ENCODE measurements around the gene AFAP1. TPM values are rescaled to one million over a fixed set of nuclear protein-coding genes. Genes with fewer than 3 reads are reported as not detected.

The AFAP1 gene
- total RNA-seq, 2 donors from 2014 or later = 18.2 to 22.5 TPM

DNA sequence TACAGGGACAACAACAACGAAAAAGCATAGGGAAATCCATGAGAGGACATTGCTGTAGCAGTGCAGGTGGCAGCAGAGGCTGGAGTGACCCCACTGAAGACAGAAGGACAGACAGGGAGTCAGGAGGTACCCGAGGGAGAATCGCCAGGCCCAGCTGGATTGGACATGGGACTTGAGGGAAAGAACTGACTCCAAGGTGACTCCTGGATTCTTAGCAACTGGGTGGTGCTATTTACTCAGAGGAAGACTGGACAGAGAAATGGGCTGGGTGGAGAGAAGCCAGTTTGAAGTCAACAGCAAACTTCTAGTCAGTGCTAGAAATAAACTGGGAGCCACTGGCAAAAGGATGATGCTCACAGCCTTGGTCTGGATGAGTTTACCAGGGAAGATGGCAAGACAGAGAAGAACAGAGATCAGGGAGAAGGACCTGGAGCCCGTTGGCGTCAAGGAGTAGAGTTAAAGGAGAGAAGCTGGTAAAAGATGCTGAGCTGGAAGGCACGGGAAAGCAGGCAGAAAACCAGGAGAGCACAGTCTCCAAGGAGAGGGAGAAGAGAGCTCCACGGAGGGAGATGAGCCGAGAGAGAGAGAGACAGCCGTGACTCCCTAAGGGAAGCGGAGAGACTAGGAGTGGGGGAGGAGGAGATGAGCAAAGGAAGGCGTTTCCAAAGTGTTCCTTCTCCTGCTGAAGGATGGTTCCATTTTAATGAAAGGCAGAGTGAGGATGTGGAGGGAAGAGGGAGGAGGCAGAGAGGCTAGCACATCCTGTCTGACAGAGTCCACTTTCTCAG, 119.4 kb downstream of the AFAP1 start:
- H3K36me3 ChIP-seq (ENCODE audit: control insufficient read depth, insufficient read depth, low read length) = peaks cover 55% of the 10 kb centered on the region
- DNase-seq = no peak
- H3K4me1 Mint-ChIP-seq = peaks cover 18% of the 10 kb centered on the region
- no peak overlapping the region for H3K4me3 ChIP-seq (ENCODE audit: low read length)
- H3K27ac Mint-ChIP-seq = peak overlapping the region; percentile 22
- no peaks in the 10 kb centered on the region for H3K27me3 ChIP-seq (ENCODE audit: control insufficient read depth, insufficient read depth, low read length, poor library complexity, severe bottlenecking)
- TF ChIP-seq, protein P1, sequence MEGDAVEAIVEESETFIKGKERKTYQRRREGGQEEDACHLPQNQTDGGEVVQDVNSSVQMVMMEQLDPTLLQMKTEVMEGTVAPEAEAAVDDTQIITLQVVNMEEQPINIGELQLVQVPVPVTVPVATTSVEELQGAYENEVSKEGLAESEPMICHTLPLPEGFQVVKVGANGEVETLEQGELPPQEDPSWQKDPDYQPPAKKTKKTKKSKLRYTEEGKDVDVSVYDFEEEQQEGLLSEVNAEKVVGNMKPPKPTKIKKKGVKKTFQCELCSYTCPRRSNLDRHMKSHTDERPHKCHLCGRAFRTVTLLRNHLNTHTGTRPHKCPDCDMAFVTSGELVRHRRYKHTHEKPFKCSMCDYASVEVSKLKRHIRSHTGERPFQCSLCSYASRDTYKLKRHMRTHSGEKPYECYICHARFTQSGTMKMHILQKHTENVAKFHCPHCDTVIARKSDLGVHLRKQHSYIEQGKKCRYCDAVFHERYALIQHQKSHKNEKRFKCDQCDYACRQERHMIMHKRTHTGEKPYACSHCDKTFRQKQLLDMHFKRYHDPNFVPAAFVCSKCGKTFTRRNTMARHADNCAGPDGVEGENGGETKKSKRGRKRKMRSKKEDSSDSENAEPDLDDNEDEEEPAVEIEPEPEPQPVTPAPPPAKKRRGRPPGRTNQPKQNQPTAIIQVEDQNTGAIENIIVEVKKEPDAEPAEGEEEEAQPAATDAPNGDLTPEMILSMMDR (conservative IDR thresholded peaks at IDR 0.05) = no peak
- no peaks in the 10 kb centered on the region for H3K9me3 ChIP-seq (ENCODE audit: control insufficient read depth, low read length)
- peaks cover 29% of the 10 kb centered on the region for H3K36me3 Mint-ChIP-seq (ENCODE audit: low read depth)
- WGBS, 2 experiments (ENCODE audit: insufficient coverage in 1 of 2, insufficient read length in 1 of 2) = 92 to 93% methylated on average over 9 to 11 of the region's 11 CpGs
- no peak overlapping the region for H3K4me3 Mint-ChIP-seq
- no peak overlapping the region for H3K27ac ChIP-seq (ENCODE audit: low read depth, low read length)
- H3K9ac ChIP-seq (ENCODE audit: extremely low read depth, low read length, poor library complexity, severe bottlenecking) = no peak overlapping the region
- H3K27me3 Mint-ChIP-seq (ENCODE audit: insufficient read depth) = no peaks in the 10 kb centered on the region
- no peaks in the 10 kb centered on the region for H3K9me3 Mint-ChIP-seq
- H3K4me1 ChIP-seq (ENCODE audit: control insufficient read depth, insufficient read depth, low read length) = peaks cover 7% of the 10 kb centered on the region

- peaks cover 6% of the 10 kb centered on the region for H3K4me1 ChIP-seq (ENCODE audit: control insufficient read depth, insufficient read depth, low read length)
- H3K4me3 ChIP-seq (ENCODE audit: low read length) = no peak overlapping the region
- no peak overlapping the region for H3K27ac Mint-ChIP-seq
- peaks cover 33% of the 10 kb centered on the region for H3K36me3 Mint-ChIP-seq (ENCODE audit: low read depth)
- no peak overlapping the region for H3K9ac ChIP-seq (ENCODE audit: extremely low read depth, low read length, poor library complexity, severe bottlenecking)
- peaks cover 58% of the 10 kb centered on the region for H3K36me3 ChIP-seq (ENCODE audit: control insufficient read depth, insufficient read depth, low read length)
- no peaks in the 10 kb centered on the region for H3K27me3 Mint-ChIP-seq (ENCODE audit: insufficient read depth)
- H3K27ac ChIP-seq (ENCODE audit: low read depth, low read length) = no peak overlapping the region
- H3K4me1 Mint-ChIP-seq = peaks cover 18% of the 10 kb centered on the region
- no peak overlapping the region for H3K4me3 Mint-ChIP-seq
- 95 to 96% methylated on average over 6 to 9 of the region's 9 CpGs for WGBS, 2 experiments (ENCODE audit: insufficient coverage in 1 of 2, insufficient read length in 1 of 2)
- no peak for DNase-seq
- H3K9me3 ChIP-seq (ENCODE audit: control insufficient read depth, low read length) = no peaks in the 10 kb centered on the region
- no peaks in the 10 kb centered on the region for H3K27me3 ChIP-seq (ENCODE audit: control insufficient read depth, insufficient read depth, low read length, poor library complexity, severe bottlenecking)
- TF ChIP-seq, protein P1 (conservative IDR thresholded peaks at IDR 0.05) = no peak
- no peaks in the 10 kb centered on the region for H3K9me3 Mint-ChIP-seq
Observed at GRCh38 chr4:7819446-7819845, 120.2 kb downstream of the AFAP1 start.

- H3K27ac ChIP-seq (ENCODE audit: low read depth, low read length) = peak overlapping the region; percentile 62
- no peak for DNase-seq
- no peaks in the 10 kb centered on the region for H3K4me1 ChIP-seq (ENCODE audit: control insufficient read depth, insufficient read depth, low read length)
- H3K9me3 Mint-ChIP-seq = no peaks in the 10 kb centered on the region
- H3K36me3 ChIP-seq (ENCODE audit: control insufficient read depth, insufficient read depth, low read length) = peaks cover 64% of the 10 kb centered on the region
- TF ChIP-seq, protein P1 (conservative IDR thresholded peaks at IDR 0.05) = no peak
- H3K9ac ChIP-seq (ENCODE audit: extremely low read depth, low read length, poor library complexity, severe bottlenecking) = no peak overlapping the region
- no peaks in the 10 kb centered on the region for H3K27me3 Mint-ChIP-seq (ENCODE audit: insufficient read depth)
- 94 to 96% methylated on average over 5 of the region's 5 CpGs for WGBS, 2 experiments (ENCODE audit: insufficient coverage in 1 of 2, insufficient read length in 1 of 2)
- H3K27ac Mint-ChIP-seq = peak overlapping the region; percentile 12
- peaks cover 36% of the 10 kb centered on the region for H3K36me3 Mint-ChIP-seq (ENCODE audit: low read depth)
- no peak overlapping the region for H3K4me3 Mint-ChIP-seq
- H3K4me3 ChIP-seq (ENCODE audit: low read length) = no peak overlapping the region
- peaks cover 11% of the 10 kb centered on the region for H3K4me1 Mint-ChIP-seq
- no peaks in the 10 kb centered on the region for H3K9me3 ChIP-seq (ENCODE audit: control insufficient read depth, low read length)
- H3K27me3 ChIP-seq (ENCODE audit: control insufficient read depth, insufficient read depth, low read length, poor library complexity, severe bottlenecking) = no peaks in the 10 kb centered on the region
Observed at GRCh38 chr4:7818399-7818911, 121.2 kb downstream of the AFAP1 start.
